K562 (cell line): Measurements from ENCODE around the gene MYRIP. TPM values are rescaled to one million over a fixed set of nuclear protein-coding genes. Genes with fewer than 3 reads are reported as not detected.
A peak's percentile ranks its signal among the peaks of the same experiment; 100 is the strongest.

Experiments
- ATAC-seq: fragments of 200-7000 bp; cut with Tn5 transposase; 3 replicates; pipeline ENCODE4 v1.9.1; 2020; ENCODE audit warnings: moderate library complexity
- BruUV-seq: library from RNA; stranded (reverse); fragments of 400-500 nt; replicated peaks from 2 replicates; lab custom pipeline; 2021; lab: Mats Ljungman, UMichigan
- CTCF ChIA-PET: fragments of 300-600 bp; formaldehyde crosslinking; extraction: SDS; loops from one replicate; lab custom pipeline; 2021; ENCODE audit warnings: low intra/inter-chr PET ratio; lab: Yijun Ruan, JAX
- POLR2A ChIA-PET: fragments of 300-600, 350-650 bp; sonication (Branson Sonifier 250); formaldehyde crosslinking; extraction: SDS; loops from one replicate; lab custom pipeline; 2021; ENCODE audit warnings: antibody characterized with exemption, inconsistent platforms; lab: Yijun Ruan, JAX
- DNase-seq, 4 experiments: peaks; one replicate each; pipeline versions ENCODE4 v3.0.0 to v3.0.0-alpha.2; 2011 to 2018; ENCODE audit warnings: low spot score in 3 of 4, mixed read lengths in 3 of 4; ENCODE audit errors: extremely low read depth in 1 of 4
- FAIRE-seq: peaks from 2 replicates; lab custom pipeline; 2011; peaks lifted over from hg19 to GRCh38; lab: Jason Lieb, UNC
- H2AFZ ChIP-seq: 2 replicates; pipeline ENCODE4 v1.6.0; 2011; ENCODE audit warnings: low read depth, low read length, control low read depth, inconsistent platforms
- H3K27ac ChIP-seq: fragments of 200-600 bp; 3 replicates; pipeline ENCODE4 v1.8.0; 2011; ENCODE audit warnings: low read depth, mild to moderate bottlenecking, control low read depth, inconsistent platforms, low read length, moderate library complexity, mixed read lengths; ENCODE audit errors: extremely low read depth
- H3K27me3 ChIP-seq, 2 experiments: fragments of 300-600 bp in 1 of 2; 2 replicates in 1 of 2; 3 replicates in 1 of 2; pipeline versions ENCODE4 v1.6.0 to v1.8.0; 2011; ENCODE audit warnings: inconsistent platforms in 2 of 2, low read length in 2 of 2, mild to moderate bottlenecking in 1 of 2, mixed read lengths in 1 of 2, moderate library complexity in 1 of 2; ENCODE audit not compliant: control insufficient read depth in 2 of 2, insufficient read depth in 2 of 2
- H3K36me3 ChIP-seq: fragments of 300-600 bp; 3 replicates; pipeline ENCODE4 v1.8.0; 2011; ENCODE audit warnings: mild to moderate bottlenecking, low read length, inconsistent platforms; ENCODE audit not compliant: control insufficient read depth, insufficient read depth
- H3K4me1 ChIP-seq, 2 experiments: fragments of 200-600 bp in 1 of 2; replicated peaks in 1 of 2; 2 replicates in 1 of 2; 3 replicates in 1 of 2; pipeline versions ENCODE4 v1.5.1 to v1.8.0; 2011; ENCODE audit warnings: inconsistent platforms in 2 of 2, low read length in 2 of 2, mild to moderate bottlenecking in 1 of 2, mixed read lengths in 1 of 2, moderate library complexity in 1 of 2; ENCODE audit not compliant: control insufficient read depth in 2 of 2, insufficient read depth in 2 of 2
- H3K4me2 ChIP-seq: 2 replicates; pipeline ENCODE4 v1.6.1; 2011; ENCODE audit warnings: low read length, control low read depth, inconsistent platforms, mixed read lengths; ENCODE audit not compliant: insufficient read depth
- H3K4me3 ChIP-seq: fragments of 200-600 bp; sonication (generic), shearing (Covaris generic); 2 replicates; pipeline ENCODE4 v1.5.1; 2016; ENCODE audit warnings: control low read depth, inconsistent platforms
- H3K79me2 ChIP-seq: fragments of 200-600 bp; 3 replicates; pipeline ENCODE4 v1.8.0; 2011; ENCODE audit warnings: low read length, inconsistent platforms; ENCODE audit not compliant: control insufficient read depth, insufficient read depth
- H3K9ac ChIP-seq, 2 experiments: 2 replicates each; pipeline versions ENCODE4 v1.6.0 to v1.6.1; 2011; ENCODE audit warnings: low read depth in 2 of 2, low read length in 2 of 2, control low read depth in 1 of 2, inconsistent platforms in 1 of 2, mild to moderate bottlenecking in 1 of 2, mixed read lengths in 1 of 2; ENCODE audit not compliant: insufficient read depth in 1 of 2
- H3K9me1 ChIP-seq: one replicate; pipeline ENCODE4 v1.6.0; 2011; ENCODE audit warnings: inconsistent platforms, mild to moderate bottlenecking, low read length, moderate library complexity; ENCODE audit not compliant: control insufficient read depth, insufficient read depth
- H3K9me3 ChIP-seq: replicated peaks from 2 replicates; pipeline ENCODE4 v1.5.1; 2011; ENCODE audit warnings: low read depth, low read length, inconsistent platforms; ENCODE audit not compliant: control insufficient read depth, insufficient read depth
- H4K20me1 ChIP-seq: replicated peaks from 2 replicates; pipeline ENCODE4 v1.6.1; 2011; ENCODE audit warnings: low read length, inconsistent platforms, mixed read lengths; ENCODE audit not compliant: control insufficient read depth, insufficient read depth
- CEBPB ChIP-seq: fragments of 450-650 bp; IDR thresholded peaks from 2 replicates; pipeline ENCODE4 v1.6.1; 2016; ENCODE audit warnings: missing genetic modification characterization, missing compliant biosample characterization
- CEBPG ChIP-seq, 3 experiments: fragments of 200-800 bp in 1 of 3; sonication (Bioruptor generic) in 1 of 3; sonication (generic) in 1 of 3; formaldehyde crosslinking in 1 of 3; IDR thresholded peaks in 2 of 3; conservative IDR thresholded peaks in 1 of 3; 2 replicates each; pipeline versions ENCODE4 v1.6.1 to v1.8.0; 2016 to 2022; ENCODE audit warnings: missing compliant biosample characterization in 2 of 3, missing genetic modification characterization in 2 of 3, mild to moderate bottlenecking in 1 of 3, missing genetic modification reagents in 1 of 3
- RBM14 ChIP-seq: fragments of 200-400 bp; formaldehyde crosslinking; IDR thresholded peaks from 2 replicates; pipeline ENCODE4 v1.6.1; 2018; ENCODE audit warnings: low read depth, mild to moderate bottlenecking, low read length, moderate library complexity, borderline replicate concordance; ENCODE audit not compliant: insufficient read depth
- in situ Hi-C: fragments of 300-500 bp; cut with MboI; formaldehyde crosslinking; loops from 4 replicates; pipeline ENCODE4 v1.15.0; 2018; ENCODE audit warnings: inconsistent platforms, mixed read lengths
- intact Hi-C: fragments of 100-400 bp; cut with micrococcal nuclease; formaldehyde crosslinking; loops from 2 replicates; pipeline ENCODE4 v1.14.2; 2022
- polyA plus RNA-seq, 8 experiments: library from polyadenylated mRNA; depleted of rRNA in 4 of 8; stranded (reverse) in 5 of 8; unstranded in 3 of 8; fragments of >200 nt; fragmentation: Nextera tagmentation in 2 of 8; fragmentation: Illumina TruSeq in 1 of 8; extraction: Ambion mirVana in 2 of 8; extraction: Trizol in 1 of 8; gene quantifications; 2 replicates each; pipeline versions ENCODE4 v1.2.1 to v1.2.3, GENCODE V29; 2011 to 2014; ENCODE audit warnings: inconsistent platforms in 1 of 8, missing spikeins in 1 of 8
- total RNA-seq, 7 experiments: library from RNA; depleted of rRNA in 6 of 7; stranded (reverse); fragments of >200 nt in 6 of 7; fragmentation: Illumina TruSeq in 2 of 7; extraction: Trizol in 2 of 7; gene quantifications; 2 replicates each; pipeline versions ENCODE4 v1.2.1 to v1.2.3, GENCODE V29; 2011 to 2021; ENCODE audit warnings: low replicate concordance in 1 of 7
- TF ChIP-seq, protein P1 (sequence below), 2 experiments: fragments of 450-650 bp in 1 of 2; sonication (generic) in 1 of 2; formaldehyde crosslinking in 1 of 2; IDR thresholded peaks in 1 of 2; conservative IDR thresholded peaks in 1 of 2; 2 replicates each; pipeline versions ENCODE4 v1.6.1 to v1.8.1; 2016 to 2023; ENCODE audit warnings: mild to moderate bottlenecking in 2 of 2, moderate library complexity in 2 of 2, inconsistent platforms in 1 of 2, missing genetic modification reagents in 1 of 2
- TF ChIP-seq, protein P2 (sequence below), 2 experiments: fragments of 450-650 bp; formaldehyde crosslinking in 1 of 2; IDR thresholded peaks; 2 replicates each; pipeline versions ENCODE4 v1.4.0 to v1.6.1; 2014 to 2020; ENCODE audit warnings: mild to moderate bottlenecking in 2 of 2, borderline replicate concordance in 1 of 2, low read depth in 1 of 2

MYRIP gene
- total and polyA plus RNA-seq, 9 of the 15 experiments (the other 6 are each of a cell fraction or from before 2014, with no cell fraction given) = 0.03 to 0.12 TPM; not detected in 7

DNA sequence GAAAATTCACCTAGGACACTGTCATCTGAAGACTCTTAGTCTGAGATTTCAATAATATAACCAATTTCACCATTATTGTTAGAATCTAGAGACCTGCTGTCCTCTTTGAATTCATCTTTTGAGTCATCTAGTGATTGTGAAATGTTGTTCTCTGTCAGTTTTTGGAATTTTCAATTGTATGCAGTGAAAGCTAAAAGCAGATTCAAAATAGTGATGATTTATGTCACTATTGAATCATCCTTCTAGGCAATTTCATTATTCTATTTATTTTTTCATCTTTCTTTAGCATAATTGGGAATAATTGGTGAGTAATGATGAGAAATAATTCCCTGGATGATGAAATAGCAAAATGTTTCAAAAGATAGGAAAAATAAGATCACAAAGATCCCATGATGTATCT, 398.4 kb downstream of the MYRIP start:
- ATAC-seq = no peak
- intact Hi-C loops = no loop called here
- no peaks in the 10 kb centered on the region for H3K36me3 ChIP-seq
- ChIA-PET CTCF (no interaction called here), POLR2A (interaction anchor here (0.6 kb wide), 1 partner anchor 677 kb away, joined by 3 read pairs; no protein-coding TSS in a partner anchor)
- no peak overlapping the region for H3K9ac ChIP-seq
- no peak overlapping the region for H3K4me2 ChIP-seq
- no peak for DNase-seq
- no peaks in the 10 kb centered on the region for H3K9me3 ChIP-seq
- H3K4me3 ChIP-seq = no peak overlapping the region
- H3K9me1 ChIP-seq = no peaks in the 10 kb centered on the region
- H4K20me1 ChIP-seq = no peaks in the 10 kb centered on the region
- peaks cover 0 to 13% of the 10 kb centered on the region in 2 experiments; a peak in 3 of 5 replicates for H3K27me3 ChIP-seq
- H3K4me1 ChIP-seq = no peaks in the 10 kb centered on the region
- TF ChIP-seq, protein P1, sequence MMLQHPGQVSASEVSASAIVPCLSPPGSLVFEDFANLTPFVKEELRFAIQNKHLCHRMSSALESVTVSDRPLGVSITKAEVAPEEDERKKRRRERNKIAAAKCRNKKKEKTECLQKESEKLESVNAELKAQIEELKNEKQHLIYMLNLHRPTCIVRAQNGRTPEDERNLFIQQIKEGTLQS (IDR thresholded peaks at IDR 0.05) = 0 out of 2 replicates have a peak, but pooled peaks have one; percentile 10
- TF ChIP-seq, protein P1 (CRISPR knock-in tag; conservative IDR thresholded peaks at IDR 0.05) = no peak
- TF ChIP-seq, protein P2, sequence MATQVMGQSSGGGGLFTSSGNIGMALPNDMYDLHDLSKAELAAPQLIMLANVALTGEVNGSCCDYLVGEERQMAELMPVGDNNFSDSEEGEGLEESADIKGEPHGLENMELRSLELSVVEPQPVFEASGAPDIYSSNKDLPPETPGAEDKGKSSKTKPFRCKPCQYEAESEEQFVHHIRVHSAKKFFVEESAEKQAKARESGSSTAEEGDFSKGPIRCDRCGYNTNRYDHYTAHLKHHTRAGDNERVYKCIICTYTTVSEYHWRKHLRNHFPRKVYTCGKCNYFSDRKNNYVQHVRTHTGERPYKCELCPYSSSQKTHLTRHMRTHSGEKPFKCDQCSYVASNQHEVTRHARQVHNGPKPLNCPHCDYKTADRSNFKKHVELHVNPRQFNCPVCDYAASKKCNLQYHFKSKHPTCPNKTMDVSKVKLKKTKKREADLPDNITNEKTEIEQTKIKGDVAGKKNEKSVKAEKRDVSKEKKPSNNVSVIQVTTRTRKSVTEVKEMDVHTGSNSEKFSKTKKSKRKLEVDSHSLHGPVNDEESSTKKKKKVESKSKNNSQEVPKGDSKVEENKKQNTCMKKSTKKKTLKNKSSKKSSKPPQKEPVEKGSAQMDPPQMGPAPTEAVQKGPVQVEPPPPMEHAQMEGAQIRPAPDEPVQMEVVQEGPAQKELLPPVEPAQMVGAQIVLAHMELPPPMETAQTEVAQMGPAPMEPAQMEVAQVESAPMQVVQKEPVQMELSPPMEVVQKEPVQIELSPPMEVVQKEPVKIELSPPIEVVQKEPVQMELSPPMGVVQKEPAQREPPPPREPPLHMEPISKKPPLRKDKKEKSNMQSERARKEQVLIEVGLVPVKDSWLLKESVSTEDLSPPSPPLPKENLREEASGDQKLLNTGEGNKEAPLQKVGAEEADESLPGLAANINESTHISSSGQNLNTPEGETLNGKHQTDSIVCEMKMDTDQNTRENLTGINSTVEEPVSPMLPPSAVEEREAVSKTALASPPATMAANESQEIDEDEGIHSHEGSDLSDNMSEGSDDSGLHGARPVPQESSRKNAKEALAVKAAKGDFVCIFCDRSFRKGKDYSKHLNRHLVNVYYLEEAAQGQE (IDR thresholded peaks at IDR 0.05; ENCODE audit: borderline replicate concordance) = no peak
- TF ChIP-seq, protein P2 (CRISPR knock-in tag; IDR thresholded peaks at IDR 0.05; ENCODE audit: low read depth) = no peak
- TF ChIP-seq CEBPG (CRISPR knock-in tag; IDR thresholded peaks at IDR 0.05) (no peak), CEBPG (tag; conservative IDR thresholded peaks at IDR 0.05 in 1 of 2, IDR thresholded peaks at IDR 0.05 in 1 of 2) (peak; percentile 37 to 61; a peak in 2 of 4 replicates), CEBPB (tag) (0 out of 2 replicates have a peak, but pooled peaks have one; percentile 31), RBM14 (no peak)
- no peak for FAIRE-seq
- no peak overlapping the region for H2AFZ ChIP-seq
- in situ Hi-C loops = no loop called here
- no TSS peak for BruUV-seq
- H3K27ac ChIP-seq = no peak overlapping the region
- no peaks in the 10 kb centered on the region for H3K79me2 ChIP-seq
